Hepatocyte (in vitro differentiated cells): ENCODE data around the gene ZNF804B. TPM values are rescaled to one million over a fixed set of nuclear protein-coding genes. Genes with fewer than 3 reads are reported as not detected.

Experiments
- DNase-seq: peaks from one replicate; pipeline ENCODE4 v3.0.0-alpha.2; 2016; ENCODE audit warnings: low spot score
- H2AFZ ChIP-seq: fragments of 200-600 bp; sonication (generic); 2 replicates; pipeline ENCODE4 v1.6.0; 2016; ENCODE audit warnings: antibody characterized with exemption, mild to moderate bottlenecking
- H3K27ac ChIP-seq: fragments of 200-600 bp; sonication (generic); 2 replicates; pipeline ENCODE4 v1.5.1; 2016; ENCODE audit warnings: mild to moderate bottlenecking
- H3K27me3 ChIP-seq: fragments of 200-600 bp; sonication (generic); 2 replicates; pipeline ENCODE4 v1.6.1; 2016
- H3K36me3 ChIP-seq: fragments of 200-600 bp; sonication (generic); replicated peaks from 2 replicates; pipeline ENCODE4 v1.5.1; 2016; ENCODE audit warnings: low read depth; ENCODE audit not compliant: insufficient read depth
- H3K4me1 ChIP-seq: fragments of 200-600 bp; sonication (generic); 2 replicates; pipeline ENCODE4 v1.5.1; 2016; ENCODE audit warnings: mild to moderate bottlenecking, moderate library complexity; ENCODE audit not compliant: insufficient read depth
- H3K4me2 ChIP-seq: fragments of 200-600 bp; sonication (generic); 2 replicates; pipeline ENCODE4 v1.6.0; 2016
- H3K4me3 ChIP-seq: fragments of 200-600 bp; sonication (generic); 2 replicates; pipeline ENCODE4 v1.5.1; 2016; ENCODE audit warnings: mild to moderate bottlenecking
- H3K79me2 ChIP-seq: fragments of 200-600 bp; sonication (generic); 2 replicates; pipeline ENCODE4 v1.6.0; 2017; ENCODE audit warnings: mild to moderate bottlenecking
- H3K9me2 ChIP-seq: fragments of 200-600 bp; sonication (generic); replicated peaks from 2 replicates; pipeline ENCODE4 v1.6.0; 2017; ENCODE audit warnings: mild to moderate bottlenecking; ENCODE audit not compliant: insufficient read depth
- H3K9me3 ChIP-seq: fragments of 200-600 bp; sonication (generic); 2 replicates; pipeline ENCODE4 v1.5.1; 2016; ENCODE audit warnings: low read depth, mild to moderate bottlenecking
- H4K20me1 ChIP-seq: fragments of 200-600 bp; sonication (generic); 2 replicates; pipeline ENCODE4 v1.6.0; 2016; ENCODE audit warnings: mild to moderate bottlenecking; ENCODE audit not compliant: insufficient read depth, poor library complexity, severe bottlenecking
- CTCF ChIP-seq: fragments of 200-600 bp; sonication (generic); IDR thresholded peaks from 2 replicates; pipeline ENCODE4 v1.5.1; 2016; ENCODE audit warnings: antibody characterized with exemption, mild to moderate bottlenecking; ENCODE audit not compliant: poor library complexity
- EZH2 ChIP-seq: fragments of 200-600 bp; sonication (generic); IDR thresholded peaks from 2 replicates; pipeline ENCODE4 v1.6.1; 2016; ENCODE audit warnings: antibody characterized with exemption, mild to moderate bottlenecking, borderline replicate concordance
- EZH2phosphoT487 ChIP-seq: fragments of 200-600 bp; sonication (generic); IDR thresholded peaks from one replicate; pipeline ENCODE4 v1.6.1; 2018; ENCODE audit warnings: antibody characterized with exemption, mild to moderate bottlenecking, low read depth, moderate library complexity; ENCODE audit not compliant: unreplicated experiment, severe bottlenecking
- WGBS: methylation state at CpG from one replicate; pipeline ENCODE4 v1.1.6; 2016; ENCODE audit warnings: low lambda C conversion rate; ENCODE audit errors: missing lambda C conversion rate; 5-methylcytosine and 5-hydroxymethylcytosine counted together
- polyA plus RNA-seq: library from polyadenylated mRNA; unstranded; fragments of >200 nt; fragmentation: Nextera tagmentation; extraction: Ambion mirVana; gene quantifications from 2 replicates; pipeline ENCODE4 v1.2.1, GENCODE V29; 2016
- total RNA-seq: library from RNA; depleted of rRNA; stranded (reverse); fragments of >200 nt; gene quantifications from 2 replicates; pipeline ENCODE4 v1.2.3, GENCODE V29; 2014

The ZNF804B gene
- total and polyA plus RNA-seq, 2 experiments from 2014 or later, result not detected

- H3K27ac ChIP-seq, result no peak overlapping the region
- H3K4me2 ChIP-seq, result no peak overlapping the region
- H2AFZ ChIP-seq, result no peak overlapping the region
- H3K4me3 ChIP-seq, result no peak overlapping the region
- H3K4me1 ChIP-seq, result no peaks in the 10 kb centered on the region
- no peaks in the 10 kb centered on the region for H3K79me2 ChIP-seq
- H3K9me2 ChIP-seq, result no peaks in the 10 kb centered on the region
- TF ChIP-seq EZH2, result no peak
- TF ChIP-seq CTCF, result no peak
- no peak for TF ChIP-seq EZH2phosphoT487
- H3K36me3 ChIP-seq, result no peaks in the 10 kb centered on the region
- no peaks in the 10 kb centered on the region for H3K9me3 ChIP-seq
- DNase-seq, result no peak
- no peaks in the 10 kb centered on the region for H3K27me3 ChIP-seq
- no peaks in the 10 kb centered on the region for H4K20me1 ChIP-seq
Measured at GRCh38 chr7:88859288-88859687, 99.8 kb downstream of the ZNF804B start.

DNA sequence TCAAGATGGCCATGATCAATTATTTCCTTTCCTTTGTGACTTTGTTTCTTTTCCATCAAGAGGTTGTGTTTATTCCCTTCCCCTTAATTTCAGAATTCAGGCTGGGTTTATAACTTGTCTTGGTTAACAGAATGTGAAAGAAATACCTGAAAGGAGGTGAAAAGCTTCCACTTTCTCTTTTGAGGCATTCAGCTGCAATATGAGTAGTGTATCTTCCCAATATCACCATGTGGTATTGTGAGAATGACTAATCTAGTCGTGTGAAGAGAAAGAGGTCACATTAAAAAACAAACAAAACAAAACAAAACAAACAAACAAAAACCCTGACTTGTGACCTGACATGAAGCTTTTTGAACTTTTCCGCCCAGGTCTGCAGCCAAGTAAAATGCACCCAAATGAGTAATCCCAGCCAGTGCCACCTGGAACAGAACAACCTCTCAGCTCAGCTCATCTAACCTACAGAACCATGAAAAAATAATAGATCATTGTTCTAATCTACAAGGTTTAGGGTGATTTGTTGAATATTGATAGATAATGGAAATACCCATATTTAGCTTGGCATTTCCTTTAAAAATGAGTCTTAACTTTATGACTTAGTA is 106.9 kb downstream of the ZNF804B start:
- no peaks in the 10 kb centered on the region for H3K9me2 ChIP-seq
- H3K79me2 ChIP-seq, result no peaks in the 10 kb centered on the region
- H3K36me3 ChIP-seq, result no peaks in the 10 kb centered on the region
- no peak overlapping the region for H2AFZ ChIP-seq
- no peaks in the 10 kb centered on the region for H3K9me3 ChIP-seq
- no peak for DNase-seq
- WGBS, result 77% methylated on average over 2 of the region's 2 CpGs
- no peaks in the 10 kb centered on the region for H3K4me1 ChIP-seq
- no peak overlapping the region for H3K27ac ChIP-seq
- H3K27me3 ChIP-seq, result no peaks in the 10 kb centered on the region
- H3K4me3 ChIP-seq, result no peak overlapping the region
- TF ChIP-seq EZH2phosphoT487 (no peak), CTCF (no peak), EZH2 (no peak)
- H4K20me1 ChIP-seq, result no peaks in the 10 kb centered on the region
- no peak overlapping the region for H3K4me2 ChIP-seq

DNA sequence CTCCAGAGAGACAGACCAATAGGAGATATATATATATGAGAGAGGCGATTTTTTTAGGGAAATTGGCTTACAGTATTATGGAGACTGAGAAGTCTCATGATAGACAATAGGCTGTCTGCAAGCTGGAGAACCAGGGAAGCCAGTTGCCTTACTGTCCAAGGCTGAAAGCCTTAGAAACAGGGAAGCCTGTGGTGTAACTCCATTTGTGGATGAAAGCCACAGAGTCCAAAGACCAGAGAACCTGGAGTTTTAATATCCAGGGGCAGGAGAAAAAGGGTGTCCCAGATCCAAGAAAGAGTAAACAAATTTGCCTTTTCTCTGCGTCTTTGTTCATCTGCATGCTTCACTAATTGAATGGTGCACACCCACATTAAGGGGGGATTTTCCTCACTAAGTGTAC is 107.7 kb downstream of the ZNF804B start:
- Histone ChIP-seq H3K27me3 (no peaks in the 10 kb centered on the region), H3K4me1 (no peaks in the 10 kb centered on the region), H3K9me2 (no peaks in the 10 kb centered on the region), H3K9me3 (no peaks in the 10 kb centered on the region), H3K4me3 (no peak overlapping the region), H3K4me2 (no peak overlapping the region), H3K79me2 (no peaks in the 10 kb centered on the region), H2AFZ (no peak overlapping the region), H4K20me1 (no peaks in the 10 kb centered on the region), H3K27ac (no peak overlapping the region), H3K36me3 (no peaks in the 10 kb centered on the region)
- TF ChIP-seq EZH2phosphoT487, result no peak
- TF ChIP-seq CTCF, result no peak
- TF ChIP-seq EZH2, result no peak
- DNase-seq, result no peak
- 70% methylated on average over 2 of the region's 2 CpGs for WGBS

- Histone ChIP-seq H3K27me3 (no peaks in the 10 kb centered on the region), H3K79me2 (no peaks in the 10 kb centered on the region), H3K9me3 (no peaks in the 10 kb centered on the region), H3K36me3 (no peaks in the 10 kb centered on the region), H3K4me2 (no peak overlapping the region), H3K9me2 (no peaks in the 10 kb centered on the region), H3K4me3 (no peak overlapping the region), H3K4me1 (no peaks in the 10 kb centered on the region), H4K20me1 (no peaks in the 10 kb centered on the region), H3K27ac (no peak overlapping the region), H2AFZ (no peak overlapping the region)
- DNase-seq, result no peak
- 100% methylated on average over 1 of the region's 1 CpG for WGBS
- no peak for TF ChIP-seq EZH2phosphoT487
- TF ChIP-seq EZH2, result no peak
- no peak for TF ChIP-seq CTCF
Measured at GRCh38 chr7:88868456-88868855, 109.0 kb downstream of the ZNF804B start.
